SU-DHL-6 (cell line): ENCODE measurements around the gene MATCAP1.

Experiments
- H2AFZ ChIP-seq: fragments of 200-600 bp; sonication (generic); 2 replicates; pipeline ENCODE4 v1.6.1; 2014; ENCODE audit warnings: low read depth, mild to moderate bottlenecking, moderate library complexity, mixed read lengths, antibody characterized with exemption, low read length; ENCODE audit not compliant: severe bottlenecking
- H3F3A ChIP-seq: fragments of 200-600 bp; shearing (Covaris generic); 2 replicates; pipeline ENCODE4 v1.6.0; 2016; ENCODE audit warnings: antibody characterized with exemption, mild to moderate bottlenecking; ENCODE audit not compliant: insufficient read depth
- H3K27ac ChIP-seq: fragments of 200-600 bp; sonication (generic); 2 replicates; pipeline ENCODE4 v1.5.1; 2016; ENCODE audit warnings: low read depth, mild to moderate bottlenecking, low read length, moderate library complexity, mixed read lengths
- H3K27me3 ChIP-seq: fragments of 200-600 bp; sonication (generic), shearing (Covaris generic); 2 replicates; pipeline ENCODE4 v1.6.0; 2014; ENCODE audit warnings: mild to moderate bottlenecking, low read length
- H3K36me3 ChIP-seq: fragments of 200-600 bp; sonication (generic); 2 replicates; pipeline ENCODE4 v1.6.1; 2014; ENCODE audit warnings: mild to moderate bottlenecking, low read length, mixed read lengths
- H3K4me2 ChIP-seq: fragments of 300-600, 200-600 bp; shearing (Covaris generic), sonication (generic); 2 replicates; pipeline ENCODE4 v1.6.0; 2014; ENCODE audit warnings: low read length, low read depth, mild to moderate bottlenecking; ENCODE audit not compliant: poor library complexity, severe bottlenecking
- H3K4me3 ChIP-seq: fragments of 200-600 bp; sonication (generic); 2 replicates; pipeline ENCODE4 v1.5.1; 2014; ENCODE audit warnings: antibody characterized with exemption, low read length, mild to moderate bottlenecking, mixed read lengths; ENCODE audit not compliant: insufficient read depth, poor library complexity, severe bottlenecking
- H3K79me2 ChIP-seq: fragments of 200-600 bp; sonication (generic); 2 replicates; pipeline ENCODE4 v1.6.1; 2014; ENCODE audit warnings: mild to moderate bottlenecking, low read length, moderate library complexity; ENCODE audit not compliant: insufficient read depth
- H3K9ac ChIP-seq: fragments of 200-600 bp; sonication (generic); 2 replicates; pipeline ENCODE4 v1.7.0; 2014; ENCODE audit warnings: mild to moderate bottlenecking, low read length
- H3K9me2 ChIP-seq: fragments of 200-600 bp; sonication (generic); replicated peaks from 2 replicates; pipeline ENCODE4 v1.6.1; 2014; ENCODE audit warnings: low read length; ENCODE audit not compliant: insufficient read depth
- H3K9me3 ChIP-seq: fragments of 200-600 bp; sonication (generic); 2 replicates; pipeline ENCODE4 v1.6.1; 2014; ENCODE audit warnings: low read length, mixed read lengths; ENCODE audit not compliant: insufficient read depth
- H4K20me1 ChIP-seq: fragments of 200-600 bp; sonication (generic); 2 replicates; pipeline ENCODE4 v1.6.1; 2014; ENCODE audit warnings: low read depth, mild to moderate bottlenecking, antibody characterized with exemption, low read length, moderate library complexity, mixed read lengths
- CTCF ChIP-seq: fragments of 200-600 bp; sonication (generic); IDR thresholded peaks from one replicate; pipeline ENCODE4 v1.5.1; 2017; ENCODE audit warnings: antibody characterized with exemption, mild to moderate bottlenecking, low read length, moderate library complexity; ENCODE audit not compliant: insufficient read depth, poor library complexity, severe bottlenecking
- EZH2phosphoT487 ChIP-seq: fragments of 200-600 bp; sonication (generic), shearing (Covaris generic); conservative IDR thresholded peaks from 2 replicates; pipeline ENCODE4 v1.6.1; 2018; ENCODE audit warnings: mild to moderate bottlenecking, antibody characterized with exemption, low read length, moderate library complexity, mixed read lengths

Gene MATCAP1

GRCh38 chr16:67188323-67188722, 4.6 kb upstream of the MATCAP1 start:
- Histone ChIP-seq H3K79me2 (peaks cover 13% of the 10 kb centered on the region), H3K36me3 (no peaks in the 10 kb centered on the region), H3K4me2 (no peak overlapping the region), H3K9me3 (no peaks in the 10 kb centered on the region), H3K27ac (no peak overlapping the region), H3K9me2 (no peaks in the 10 kb centered on the region), H4K20me1 (no peaks in the 10 kb centered on the region), H2AFZ (no peak overlapping the region), H3K27me3 (no peaks in the 10 kb centered on the region), H3K9ac (no peak overlapping the region), H3K4me3 (no peak overlapping the region), H3F3A (no peaks in the 10 kb centered on the region)
- TF ChIP-seq EZH2phosphoT487 (no peak), CTCF (no peak)

- no peak for TF ChIP-seq CTCF
- TF ChIP-seq EZH2phosphoT487 = no peak
- Histone ChIP-seq H3K27ac (no peak overlapping the region), H3K9me3 (no peaks in the 10 kb centered on the region), H2AFZ (no peak overlapping the region), H3K36me3 (no peaks in the 10 kb centered on the region), H3K79me2 (peaks cover 3% of the 10 kb centered on the region), H3K9me2 (no peaks in the 10 kb centered on the region), H3K4me2 (no peak overlapping the region), H3K9ac (no peak overlapping the region), H3F3A (no peaks in the 10 kb centered on the region), H3K4me3 (no peak overlapping the region), H3K27me3 (no peaks in the 10 kb centered on the region), H4K20me1 (no peaks in the 10 kb centered on the region)
These were observed 3.6 kb upstream of the MATCAP1 start for GRCh38 chr16:67187175-67187890.

DNA sequence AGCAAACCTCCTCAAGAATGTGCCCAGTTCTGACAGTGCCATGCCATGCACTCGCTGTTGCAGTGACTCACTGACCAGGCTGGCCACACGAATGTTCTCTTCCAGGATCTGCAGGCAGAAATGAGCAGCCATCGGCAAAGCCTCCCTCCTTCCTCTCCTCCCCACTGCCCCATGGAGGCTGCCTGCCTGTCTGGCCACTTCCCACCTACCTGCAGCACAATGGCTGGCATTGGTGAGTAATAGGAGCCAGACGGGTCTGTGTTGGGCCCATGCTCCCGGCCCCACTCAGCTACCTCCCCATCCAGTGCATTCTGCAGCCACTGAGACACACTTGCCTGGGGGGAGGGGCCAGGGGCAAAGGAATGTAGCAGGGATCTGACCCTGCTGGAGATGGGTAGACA, 2.8 kb upstream of the MATCAP1 start:
- no peaks in the 10 kb centered on the region for H3F3A ChIP-seq
- H3K27ac ChIP-seq = no peak overlapping the region
- H3K79me2 ChIP-seq = no peaks in the 10 kb centered on the region
- H3K4me3 ChIP-seq = no peak overlapping the region
- H3K9me2 ChIP-seq = no peaks in the 10 kb centered on the region
- no peaks in the 10 kb centered on the region for H3K36me3 ChIP-seq
- no peak overlapping the region for H3K4me2 ChIP-seq
- no peak overlapping the region for H3K9ac ChIP-seq
- TF ChIP-seq EZH2phosphoT487 (no peak), CTCF (no peak)
- H3K9me3 ChIP-seq = no peaks in the 10 kb centered on the region
- H2AFZ ChIP-seq = no peak overlapping the region
- H4K20me1 ChIP-seq = no peaks in the 10 kb centered on the region
- H3K27me3 ChIP-seq = no peaks in the 10 kb centered on the region
